Activated CD4-positive, alpha-beta T cell treated with anti-CD3 and anti-CD28 coated beads, Interleukin-2, amount 50 U/mL, for 4 hours (primary cell): Measurements from ENCODE around the gene CRYL1.
A peak's percentile ranks its signal among the peaks of the same experiment; 100 is the strongest.

Experiments used
- DNase-seq, 2 experiments: peaks; one replicate each; pipeline ENCODE4 v3.0.0-alpha.2; 2020

Gene CRYL1

DNA sequence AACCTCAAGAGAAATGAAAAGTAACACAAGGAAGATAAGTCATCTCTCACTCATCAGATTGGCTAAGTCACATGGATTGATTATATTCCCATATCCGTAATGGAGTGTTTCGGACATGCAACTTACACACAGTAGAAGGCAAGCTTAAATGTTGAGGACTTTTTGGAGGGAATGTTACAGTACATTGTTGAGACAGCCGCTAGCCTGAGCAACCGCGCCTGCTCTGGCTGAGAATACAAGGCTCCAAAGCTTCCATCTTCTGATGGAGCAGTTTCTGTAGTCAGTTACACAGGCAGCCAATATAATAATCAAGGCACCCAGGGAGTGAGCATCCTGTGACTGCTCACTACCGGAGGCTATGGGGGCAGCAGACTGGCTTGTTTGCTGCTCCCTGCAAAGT lies 1.0 kb upstream of the CRYL1 start:
- DNase-seq, result no peak

GRCh38 chr13:20525144-20525600 lies 485 bp downstream of the CRYL1 start:
- peak; percentile 4 to 7 for DNase-seq

GRCh38 chr13:20521364-20522115 lies 4.1 kb downstream of the CRYL1 start:
- DNase-seq, result no peak

- no peak for DNase-seq
Measured at GRCh38 chr13:20519875-20520274, 5.8 kb downstream of the CRYL1 start.

DNA sequence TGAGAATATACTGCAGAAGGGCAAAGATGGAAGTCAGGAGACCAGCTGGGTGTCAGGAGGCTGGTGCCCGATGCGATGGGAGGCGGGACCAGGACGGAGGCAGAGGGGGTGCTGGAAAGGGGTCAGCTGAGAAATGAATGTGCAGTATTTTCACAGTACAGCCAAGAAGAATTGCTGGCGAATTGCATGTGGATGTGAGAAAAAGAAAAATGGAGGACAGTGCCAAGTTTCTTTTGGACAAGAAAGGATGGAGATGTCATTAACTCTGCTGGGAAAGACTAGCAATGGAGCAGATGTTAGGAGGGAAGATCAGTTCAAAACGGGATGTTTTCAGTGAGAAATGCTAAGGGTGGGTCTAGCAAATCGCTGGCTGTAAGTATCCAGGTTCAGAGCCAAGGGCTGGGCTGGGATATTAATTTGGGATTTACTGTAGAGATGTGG lies 7.0 kb downstream of the CRYL1 start:
- DNase-seq, result no peak

GRCh38 chr13:20514866-20515265 lies 10.8 kb downstream of the CRYL1 start:
- no peak for DNase-seq

GRCh38 chr13:20513466-20513995 lies 12.1 kb downstream of the CRYL1 start:
- DNase-seq, result no peak

DNA sequence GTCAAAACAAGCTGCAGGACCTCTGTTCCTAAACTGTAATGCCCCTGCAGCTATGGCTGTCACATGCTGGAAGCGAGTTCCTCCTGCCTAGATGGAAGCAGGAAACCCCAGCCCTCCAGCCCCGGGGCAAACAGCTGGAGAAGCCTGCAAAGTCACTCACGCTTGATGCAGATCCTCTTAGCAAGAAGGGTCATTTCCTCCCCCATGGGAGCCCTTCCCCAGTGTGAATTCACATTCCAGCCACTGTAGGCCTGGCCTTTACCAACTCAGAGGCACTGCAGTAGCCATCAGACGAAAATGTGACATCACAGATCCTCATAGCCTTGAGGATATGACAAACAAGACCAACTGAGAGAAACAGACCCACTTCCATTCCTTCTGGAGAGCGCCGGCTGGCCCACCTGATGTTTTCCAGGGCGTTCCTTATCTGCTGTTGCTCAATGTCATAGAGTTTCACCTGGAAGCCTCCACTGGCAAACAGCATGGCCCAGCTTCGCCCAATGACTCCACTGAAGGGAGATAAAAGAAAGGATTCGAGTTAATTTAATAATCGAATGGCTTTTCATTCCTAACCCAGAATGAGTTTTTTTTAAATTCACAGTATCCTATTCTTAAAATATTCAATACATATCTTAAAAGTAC lies 13.5 kb downstream of the CRYL1 start:
- DNase-seq, result no peak

DNA sequence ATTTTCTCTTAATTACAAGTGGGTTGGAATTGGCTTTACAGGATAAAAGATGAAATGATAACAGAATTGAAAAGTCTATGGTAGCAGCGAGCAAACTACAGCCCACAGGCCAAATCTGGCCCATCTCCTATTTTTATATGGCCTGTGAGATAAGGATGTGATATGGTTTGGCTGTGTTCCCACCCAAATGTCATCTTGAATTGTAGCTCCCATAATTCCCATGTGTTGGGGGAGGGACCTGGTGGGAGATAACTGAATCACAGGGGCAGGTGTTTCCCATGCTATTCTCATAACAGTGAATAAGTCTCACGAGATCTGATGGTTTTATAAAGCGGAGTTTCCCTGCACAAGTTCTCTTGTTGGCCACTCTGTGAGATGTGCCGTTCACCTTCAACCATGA lies 19.0 kb downstream of the CRYL1 start:
- no peak for DNase-seq

GRCh38 chr13:20505405-20506366 lies 20.0 kb downstream of the CRYL1 start:
- no peak for DNase-seq

- no peak for DNase-seq
Measured at GRCh38 chr13:20503088-20504083, 22.3 kb downstream of the CRYL1 start.

DNA sequence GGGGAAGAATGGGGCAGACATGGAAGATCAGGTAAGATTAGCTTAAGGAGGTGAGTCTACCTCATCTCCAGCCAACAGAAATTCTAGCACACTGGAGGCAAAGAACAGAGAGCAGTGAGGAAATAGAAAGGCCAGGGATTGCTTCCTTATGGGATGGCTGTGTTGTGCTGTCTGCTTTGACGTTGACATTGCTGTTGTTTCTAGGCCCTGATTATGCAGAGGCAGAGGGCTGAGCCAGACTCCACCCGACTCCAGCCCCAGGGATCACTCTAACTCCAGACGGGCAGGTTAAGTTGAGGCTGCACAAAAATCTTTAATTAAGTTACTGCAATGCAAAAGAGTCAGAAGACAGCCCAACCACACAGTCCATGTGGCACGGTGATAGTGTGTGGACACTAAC lies 24.1 kb downstream of the CRYL1 start:
- DNase-seq, result no peak

- no peak for DNase-seq
Measured at GRCh38 chr13:20501120-20501519, 24.5 kb downstream of the CRYL1 start.

GRCh38 chr13:20499986-20500385 lies 25.7 kb downstream of the CRYL1 start:
- no peak for DNase-seq

DNA sequence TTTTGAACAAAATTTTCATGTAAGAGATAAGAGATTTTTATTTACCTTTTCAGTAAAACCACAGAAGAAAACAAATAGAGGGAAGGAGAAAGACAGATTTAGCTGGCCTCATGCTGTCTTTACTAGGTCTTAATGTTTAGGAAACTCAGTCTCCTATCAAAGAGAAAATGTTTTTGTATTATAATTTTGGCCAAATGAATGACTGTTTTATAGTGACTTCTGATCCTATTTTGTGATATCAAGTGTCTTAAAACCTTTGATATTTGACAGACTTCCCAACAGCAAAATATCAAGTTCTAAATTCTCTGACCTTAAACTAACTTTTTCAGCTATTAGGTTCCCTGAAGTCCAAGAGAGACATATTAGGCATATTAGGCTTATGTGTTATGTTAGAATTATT lies 27.0 kb downstream of the CRYL1 start:
- DNase-seq, result no peak

GRCh38 chr13:20498129-20498528 lies 27.5 kb downstream of the CRYL1 start:
- no peak for DNase-seq

DNA sequence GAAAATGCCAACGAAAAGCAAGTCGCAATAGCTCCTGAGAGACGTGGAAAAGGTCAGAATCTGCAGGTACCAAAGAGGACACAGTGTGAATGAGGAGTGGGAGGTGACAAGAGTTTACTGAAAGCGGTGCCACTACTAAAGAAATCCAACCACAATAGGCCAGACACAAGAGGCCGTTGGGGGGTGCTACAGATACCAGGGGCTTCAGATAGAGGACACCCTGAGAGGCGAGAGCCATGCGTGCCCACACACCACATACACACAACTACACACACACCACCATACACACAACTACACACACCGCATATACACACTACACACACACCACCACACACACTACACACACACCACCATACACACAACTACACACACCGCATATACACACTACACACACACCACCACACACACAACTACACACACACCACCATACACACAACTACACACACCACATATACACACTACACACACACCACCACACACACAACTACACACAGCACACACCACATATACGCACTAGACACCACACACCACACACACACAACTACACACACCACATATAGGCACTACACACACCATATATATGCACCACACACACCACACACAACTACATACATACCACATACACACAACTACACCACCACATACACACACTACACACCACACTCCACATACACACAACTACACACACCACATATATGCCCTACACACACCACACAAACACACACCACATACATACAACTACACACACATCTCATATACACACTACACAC lies 28.5 kb downstream of the CRYL1 start:
- DNase-seq, result no peak

- DNase-seq, result peak; percentile 53 to 57
Measured at GRCh38 chr13:20495087-20496023, 30.3 kb downstream of the CRYL1 start.

DNA sequence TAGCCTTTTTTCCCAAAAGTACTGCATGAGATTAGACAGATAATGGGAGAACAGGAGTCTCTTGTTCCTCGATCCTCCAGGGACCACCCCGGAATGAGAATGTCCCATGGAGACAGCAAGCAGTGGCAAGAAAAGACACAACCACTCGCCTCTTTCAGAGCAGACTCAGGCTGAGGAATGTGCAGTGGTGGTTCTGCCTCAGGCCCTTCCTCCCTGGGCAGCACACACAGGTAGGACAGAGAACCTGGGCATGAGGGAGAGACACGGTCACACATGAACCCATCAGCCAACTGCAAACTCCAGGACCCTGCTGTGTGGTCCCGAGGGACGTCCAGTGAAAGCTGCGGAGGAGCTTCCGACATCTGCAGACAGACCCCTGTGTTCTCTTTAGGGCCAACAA lies 31.0 kb downstream of the CRYL1 start:
- DNase-seq, result no peak

- peak; percentile 10 to 17 for DNase-seq
Measured at GRCh38 chr13:20492641-20493040, 33.0 kb downstream of the CRYL1 start.
